Dendritic cell treated with granulocyte-macrophage colony-stimulating factor and Interleukin-4, amounts not matched to agents 40 ng/mL and 50 ng/mL, for 4 days (primary cell): ENCODE data around the gene RNF220.

Experiments used
- H3K27ac Mint-ChIP-seq: one replicate; pipeline ENCODE4 v1.8.0; 2022; ENCODE audit warnings: mild to moderate bottlenecking, mixed read lengths
- H3K27me3 Mint-ChIP-seq: one replicate; pipeline ENCODE4 v1.8.0; 2022; ENCODE audit warnings: mild to moderate bottlenecking, mixed read lengths
- H3K36me3 Mint-ChIP-seq: one replicate; pipeline ENCODE4 v1.8.0; 2022; ENCODE audit warnings: low read depth, mixed read lengths
- H3K4me1 Mint-ChIP-seq: one replicate; pipeline ENCODE4 v1.8.0; 2022; ENCODE audit warnings: low read depth, mixed read lengths
- H3K4me3 Mint-ChIP-seq: one replicate; pipeline ENCODE4 v1.8.0; 2022; ENCODE audit warnings: mild to moderate bottlenecking, moderate library complexity, mixed read lengths
- H3K9me3 Mint-ChIP-seq: one replicate; pipeline ENCODE4 v1.8.0; 2022; ENCODE audit warnings: mixed read lengths
- intact Hi-C: fragments of 100-400 bp; cut with micrococcal nuclease; formaldehyde crosslinking; loops from one replicate; pipeline ENCODE4 v1.15.0; 2022

RNF220 gene

DNA sequence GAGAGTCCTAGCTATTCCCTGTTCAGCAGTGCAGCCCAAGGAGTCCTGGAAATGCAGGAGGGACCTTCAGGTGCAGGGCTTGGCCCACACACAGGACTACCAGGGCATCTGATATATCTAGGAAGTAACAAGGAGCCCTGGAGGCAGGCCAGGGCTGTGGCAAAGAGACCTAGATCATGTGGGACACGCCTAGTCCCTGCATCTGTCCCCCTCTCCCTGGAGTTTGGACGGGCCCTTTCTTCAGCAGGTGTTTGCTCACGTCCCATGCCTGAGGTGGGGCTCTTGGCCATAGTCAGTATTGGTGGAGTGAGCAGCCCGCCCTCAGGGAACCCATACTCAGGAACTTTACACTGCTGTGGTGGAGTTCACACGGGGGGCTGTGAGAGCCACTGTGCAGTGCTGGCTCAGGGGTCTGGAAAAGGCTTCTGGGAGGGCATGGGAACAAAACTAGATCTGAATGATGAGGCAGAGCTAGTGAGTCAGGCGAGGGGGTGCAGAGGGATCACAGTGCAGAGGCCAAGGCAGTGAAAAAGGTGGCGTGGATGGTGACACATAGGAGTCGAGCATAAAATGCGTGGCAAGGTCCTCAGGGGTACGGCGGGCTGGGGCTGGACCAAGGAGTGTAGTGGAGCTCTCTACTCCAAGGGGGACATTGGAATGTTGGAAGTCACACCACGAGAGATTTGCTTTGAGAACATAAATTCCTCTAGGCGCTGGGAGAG is 243.6 kb downstream of the RNF220 start:
- H3K9me3 Mint-ChIP-seq: no peaks in the 10 kb centered on the region
- intact Hi-C loops: no loop called here
- no peak overlapping the region for H3K4me3 Mint-ChIP-seq
- H3K27ac Mint-ChIP-seq: no peak overlapping the region
- no peaks in the 10 kb centered on the region for H3K4me1 Mint-ChIP-seq
- peaks cover 96% of the 10 kb centered on the region for H3K36me3 Mint-ChIP-seq
- no peaks in the 10 kb centered on the region for H3K27me3 Mint-ChIP-seq

DNA sequence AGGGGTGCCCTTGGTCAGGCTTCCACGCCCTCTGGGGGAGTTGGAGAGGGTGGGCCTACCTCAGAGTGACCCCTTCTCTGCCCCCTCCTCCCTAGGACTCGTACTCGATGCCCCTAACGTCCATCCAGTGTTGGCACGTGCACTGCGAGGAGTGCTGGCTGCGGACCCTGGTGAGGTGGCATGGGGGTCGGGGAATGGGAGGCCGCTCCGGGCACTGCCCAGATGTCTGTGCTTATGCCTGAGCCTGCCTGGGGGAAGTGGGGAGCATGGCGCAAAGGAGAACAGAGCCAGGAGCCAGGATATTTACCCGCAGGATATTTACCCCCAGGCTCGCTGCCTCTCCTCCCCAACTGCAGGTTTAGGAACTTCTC is 244.7 kb downstream of the RNF220 start:
- peaks cover 94% of the 10 kb centered on the region for H3K36me3 Mint-ChIP-seq
- no peak overlapping the region for H3K27ac Mint-ChIP-seq
- H3K27me3 Mint-ChIP-seq: no peaks in the 10 kb centered on the region
- no peaks in the 10 kb centered on the region for H3K9me3 Mint-ChIP-seq
- no peak overlapping the region for H3K4me3 Mint-ChIP-seq
- no peaks in the 10 kb centered on the region for H3K4me1 Mint-ChIP-seq
- intact Hi-C loops: no loop called here

DNA sequence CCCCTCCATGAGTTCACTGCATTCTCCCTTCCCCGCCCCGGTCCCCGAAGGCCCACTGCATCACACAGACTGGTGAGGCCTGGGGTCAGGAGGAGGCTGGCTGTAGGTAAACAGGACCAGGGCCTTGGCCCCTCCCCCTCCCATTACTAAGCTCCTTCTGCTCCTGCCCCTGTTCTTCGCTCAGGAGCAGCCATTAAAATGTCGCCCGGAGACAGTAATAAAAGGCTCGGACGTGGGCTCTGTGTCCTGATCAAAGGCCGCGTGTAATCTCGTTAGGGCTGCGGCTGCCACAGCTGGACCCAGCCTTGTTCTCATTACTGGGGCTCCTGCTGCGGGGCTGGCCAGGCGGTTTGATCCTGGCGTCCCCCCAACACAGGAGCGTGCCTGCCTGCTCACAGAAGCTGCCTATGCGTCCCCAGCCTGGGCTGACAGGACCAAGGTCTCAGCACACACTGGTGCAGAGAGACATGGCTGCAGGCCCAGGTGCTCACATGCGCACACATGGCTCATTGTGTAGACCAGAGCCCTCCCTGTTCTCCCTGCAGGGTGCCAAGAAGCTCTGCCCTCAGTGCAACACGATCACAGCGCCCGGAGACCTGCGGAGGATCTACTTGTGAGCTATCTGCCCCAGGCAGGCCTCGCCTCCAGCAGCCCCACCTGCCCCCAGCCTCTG is 245.2 kb downstream of the RNF220 start:
- intact Hi-C loops: no loop called here
- peaks cover 92% of the 10 kb centered on the region for H3K36me3 Mint-ChIP-seq
- no peaks in the 10 kb centered on the region for H3K4me1 Mint-ChIP-seq
- no peak overlapping the region for H3K4me3 Mint-ChIP-seq
- no peak overlapping the region for H3K27ac Mint-ChIP-seq
- no peaks in the 10 kb centered on the region for H3K27me3 Mint-ChIP-seq
- H3K9me3 Mint-ChIP-seq: no peaks in the 10 kb centered on the region

DNA sequence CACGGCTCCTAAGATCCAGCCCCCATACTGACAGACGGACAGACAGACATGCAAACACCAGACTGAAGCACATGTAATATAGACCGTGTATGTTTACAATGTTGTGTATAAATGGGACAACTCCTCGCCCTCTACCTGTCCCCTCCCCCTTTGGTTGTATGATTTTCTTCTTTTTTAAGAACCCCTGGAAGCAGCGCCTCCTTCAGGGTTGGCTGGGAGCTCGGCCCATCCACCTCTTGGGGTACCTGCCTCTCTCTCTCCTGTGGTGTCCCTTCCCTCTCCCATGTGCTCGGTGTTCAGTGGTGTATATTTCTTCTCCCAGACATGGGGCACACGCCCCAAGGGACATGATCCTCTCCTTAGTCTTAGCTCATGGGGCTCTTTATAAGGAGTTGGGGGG is 246.0 kb downstream of the RNF220 start:
- H3K36me3 Mint-ChIP-seq: peaks cover 84% of the 10 kb centered on the region

DNA sequence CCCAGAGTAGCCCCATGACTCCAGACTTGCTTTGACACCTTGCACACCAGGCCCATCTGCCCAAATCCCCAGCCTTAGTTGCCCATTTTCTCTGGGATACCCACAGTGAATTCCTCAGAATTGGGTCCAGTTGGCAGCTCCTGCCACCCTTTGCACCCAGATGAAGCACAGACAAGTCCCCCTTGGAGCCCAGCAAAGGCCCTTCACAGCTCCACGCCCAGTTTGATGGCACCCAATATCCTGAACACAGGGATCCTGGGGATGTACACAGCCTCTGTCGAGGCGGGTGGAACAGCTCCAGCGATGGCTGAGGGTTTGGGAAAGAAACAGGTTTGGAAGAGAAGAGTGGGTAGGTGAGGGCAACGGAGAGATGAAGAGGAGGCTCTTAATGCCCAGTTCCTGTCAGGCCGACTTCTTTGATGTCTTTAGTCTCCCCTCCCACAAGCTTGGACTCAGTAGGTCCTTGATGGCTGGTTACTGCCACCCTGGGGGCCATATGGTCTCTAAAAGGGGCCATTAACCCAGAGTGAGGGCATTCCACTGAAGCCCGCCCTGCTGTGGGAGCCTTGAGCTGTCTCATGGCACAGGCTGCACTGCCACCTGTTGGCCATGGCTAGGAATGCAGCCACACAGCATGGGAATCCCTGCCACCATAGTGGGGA is 247.5 kb downstream of the RNF220 start:
- Mint-ChIP-seq H3K27me3 (no peaks in the 10 kb centered on the region), H3K36me3 (peaks cover 80% of the 10 kb centered on the region), H3K27ac (no peak overlapping the region), H3K4me3 (no peak overlapping the region), H3K9me3 (no peaks in the 10 kb centered on the region), H3K4me1 (no peaks in the 10 kb centered on the region)
- intact Hi-C loops: no loop called here

More for the DNA sequence above, 246.0 kb downstream of the RNF220 start:
- Mint-ChIP-seq H3K4me3 (no peak overlapping the region), H3K4me1 (no peaks in the 10 kb centered on the region), H3K27me3 (no peaks in the 10 kb centered on the region), H3K27ac (no peak overlapping the region), H3K9me3 (no peaks in the 10 kb centered on the region)
- intact Hi-C loops: no loop called here

DNA sequence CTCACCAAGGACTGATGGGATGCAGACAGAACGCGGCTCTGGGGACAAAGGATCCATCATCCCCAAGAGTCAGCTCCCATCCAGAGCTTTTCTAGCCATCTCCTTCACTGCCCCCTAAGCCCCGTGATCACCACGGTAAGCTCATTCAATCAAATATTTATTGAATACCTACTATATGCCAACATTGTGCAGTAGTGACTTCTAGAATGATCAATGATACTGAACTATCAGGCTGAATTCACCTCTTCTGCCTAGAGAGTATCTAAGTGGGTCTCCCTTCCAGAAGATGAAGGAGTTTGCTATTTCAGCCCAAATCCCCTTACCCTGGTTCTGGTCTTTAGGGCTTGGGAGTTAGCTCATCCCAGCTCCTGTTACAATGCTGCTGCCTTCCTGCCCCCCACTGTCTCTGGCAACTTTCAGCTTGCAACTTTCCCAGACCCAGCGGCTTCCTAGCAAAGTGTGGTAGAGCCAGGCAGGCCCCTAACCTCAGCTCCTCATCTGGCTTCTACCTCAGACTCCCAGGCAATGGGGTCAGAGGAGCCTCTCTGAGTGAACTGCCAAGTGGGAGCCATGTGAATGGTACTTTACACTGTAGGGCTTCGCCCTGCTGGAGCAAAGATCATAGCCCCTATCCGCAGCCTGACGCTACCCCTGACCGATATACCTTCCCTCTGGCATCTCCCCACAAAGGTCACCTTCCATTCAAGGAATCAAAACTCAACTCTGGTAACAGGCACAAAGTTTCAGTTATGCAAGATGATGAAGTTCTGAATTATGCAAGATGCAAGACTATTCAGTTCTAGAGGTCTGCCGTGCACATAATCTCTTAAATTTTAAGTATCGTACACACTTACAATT is 248.3 kb downstream of the RNF220 start:
- H3K4me1 Mint-ChIP-seq: no peaks in the 10 kb centered on the region
- intact Hi-C loops: no loop called here
- peaks cover 80% of the 10 kb centered on the region for H3K36me3 Mint-ChIP-seq
- no peaks in the 10 kb centered on the region for H3K9me3 Mint-ChIP-seq
- H3K27me3 Mint-ChIP-seq: no peaks in the 10 kb centered on the region
- no peak overlapping the region for H3K27ac Mint-ChIP-seq
- H3K4me3 Mint-ChIP-seq: no peak overlapping the region

DNA sequence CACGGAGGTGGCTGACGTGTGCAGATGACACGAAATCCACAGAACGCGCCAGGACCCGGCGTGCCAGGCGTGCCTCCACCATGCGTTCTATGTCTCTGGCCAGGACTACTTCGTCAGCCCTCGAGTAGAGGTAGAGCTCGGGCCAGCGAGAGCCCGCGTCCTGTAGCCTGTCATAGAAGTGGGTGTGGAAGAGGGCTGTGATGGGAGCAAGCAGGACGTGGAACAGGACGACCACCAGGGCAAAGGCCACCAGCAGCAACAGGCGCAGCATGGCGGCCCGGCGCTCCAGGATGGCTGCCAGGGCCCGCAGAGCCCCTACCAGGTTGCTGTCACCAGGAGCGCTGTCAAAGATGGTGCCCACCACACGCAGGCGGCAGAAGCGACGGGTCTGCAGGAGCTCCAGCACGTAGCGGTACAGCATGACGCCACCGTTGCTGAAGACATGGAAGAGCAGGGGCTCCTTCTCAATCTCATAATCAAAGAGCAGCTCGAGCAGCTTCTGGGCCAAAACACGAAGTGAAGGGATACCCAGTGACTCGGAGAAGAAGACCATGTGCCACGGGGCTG is 249.6 kb downstream of the RNF220 start:
- Mint-ChIP-seq H3K9me3 (no peaks in the 10 kb centered on the region), H3K4me3 (no peak overlapping the region), H3K4me1 (no peaks in the 10 kb centered on the region), H3K27me3 (no peaks in the 10 kb centered on the region), H3K27ac (no peak overlapping the region), H3K36me3 (peaks cover 79% of the 10 kb centered on the region)
- intact Hi-C loops: no loop called here

DNA sequence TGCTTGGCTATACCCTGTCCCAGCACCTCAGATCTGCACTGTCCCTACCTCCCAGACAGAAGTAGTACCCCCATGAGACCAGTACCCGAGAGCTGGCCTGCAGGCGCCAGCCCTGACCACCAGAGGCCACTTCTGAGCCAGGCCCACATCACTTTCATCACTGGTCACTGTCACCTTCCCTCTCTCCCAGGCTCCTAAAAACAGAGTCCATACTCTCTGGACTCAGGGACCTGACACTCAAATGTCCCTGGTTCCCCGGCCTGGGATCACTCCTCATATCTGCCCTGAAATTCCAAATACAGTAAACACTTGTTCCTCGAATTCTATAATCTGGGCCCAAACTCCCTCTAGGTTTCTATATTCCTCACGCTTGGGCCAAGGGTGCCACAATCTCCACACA is 250.6 kb downstream of the RNF220 start:
- H3K4me3 Mint-ChIP-seq: no peak overlapping the region
- no peaks in the 10 kb centered on the region for H3K9me3 Mint-ChIP-seq
- H3K27me3 Mint-ChIP-seq: no peaks in the 10 kb centered on the region
- peaks cover 70% of the 10 kb centered on the region for H3K36me3 Mint-ChIP-seq
- H3K27ac Mint-ChIP-seq: no peak overlapping the region
- no peaks in the 10 kb centered on the region for H3K4me1 Mint-ChIP-seq
- intact Hi-C loops: no loop called here

DNA sequence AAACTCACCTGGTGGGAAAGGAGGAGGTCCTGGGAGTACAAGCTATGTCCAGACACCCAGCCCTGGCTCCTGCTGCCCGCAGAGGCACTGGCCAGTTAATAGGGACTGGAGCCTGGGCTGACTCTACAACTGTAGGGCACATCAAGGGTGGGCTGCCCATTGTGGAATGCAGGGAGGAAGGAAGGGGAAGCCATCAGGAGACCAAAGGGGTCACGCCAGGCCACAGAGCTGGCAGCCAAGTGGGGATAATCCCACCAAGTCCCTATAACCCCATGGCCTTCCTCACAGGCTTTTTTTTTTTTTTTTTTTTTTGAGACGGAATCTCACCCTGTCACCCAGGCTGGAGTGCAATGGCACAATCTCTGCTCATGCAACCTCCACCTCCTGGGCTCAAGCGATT is 254.5 kb downstream of the RNF220 start:
- Mint-ChIP-seq H3K27me3 (peaks cover 1% of the 10 kb centered on the region), H3K36me3 (peaks cover 36% of the 10 kb centered on the region), H3K4me3 (no peak overlapping the region), H3K9me3 (no peaks in the 10 kb centered on the region), H3K27ac (no peak overlapping the region), H3K4me1 (peaks cover 3% of the 10 kb centered on the region)
- intact Hi-C loops: no loop called here

DNA sequence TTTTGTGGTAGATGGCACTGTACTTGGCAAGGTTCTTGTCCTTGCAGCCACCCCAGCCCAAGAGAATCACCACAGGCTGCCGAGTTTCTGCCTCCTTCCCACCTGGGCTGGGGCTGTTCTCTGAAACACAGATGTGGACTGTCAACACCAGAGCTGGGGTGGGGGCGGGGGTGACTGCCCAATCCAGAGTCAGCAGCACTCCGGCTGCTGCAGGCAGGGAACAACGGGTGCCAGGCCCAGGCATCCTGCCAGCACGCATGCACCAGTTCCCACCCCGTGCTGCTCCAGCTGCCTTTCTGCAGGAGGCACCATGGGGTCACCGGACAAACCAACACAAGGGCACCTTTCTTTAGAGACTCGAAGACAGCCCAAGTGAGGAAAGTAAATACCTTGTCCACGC is 255.1 kb downstream of the RNF220 start:
- no peaks in the 10 kb centered on the region for H3K9me3 Mint-ChIP-seq
- peaks cover 9% of the 10 kb centered on the region for H3K4me1 Mint-ChIP-seq
- intact Hi-C loops: no loop called here

DNA sequence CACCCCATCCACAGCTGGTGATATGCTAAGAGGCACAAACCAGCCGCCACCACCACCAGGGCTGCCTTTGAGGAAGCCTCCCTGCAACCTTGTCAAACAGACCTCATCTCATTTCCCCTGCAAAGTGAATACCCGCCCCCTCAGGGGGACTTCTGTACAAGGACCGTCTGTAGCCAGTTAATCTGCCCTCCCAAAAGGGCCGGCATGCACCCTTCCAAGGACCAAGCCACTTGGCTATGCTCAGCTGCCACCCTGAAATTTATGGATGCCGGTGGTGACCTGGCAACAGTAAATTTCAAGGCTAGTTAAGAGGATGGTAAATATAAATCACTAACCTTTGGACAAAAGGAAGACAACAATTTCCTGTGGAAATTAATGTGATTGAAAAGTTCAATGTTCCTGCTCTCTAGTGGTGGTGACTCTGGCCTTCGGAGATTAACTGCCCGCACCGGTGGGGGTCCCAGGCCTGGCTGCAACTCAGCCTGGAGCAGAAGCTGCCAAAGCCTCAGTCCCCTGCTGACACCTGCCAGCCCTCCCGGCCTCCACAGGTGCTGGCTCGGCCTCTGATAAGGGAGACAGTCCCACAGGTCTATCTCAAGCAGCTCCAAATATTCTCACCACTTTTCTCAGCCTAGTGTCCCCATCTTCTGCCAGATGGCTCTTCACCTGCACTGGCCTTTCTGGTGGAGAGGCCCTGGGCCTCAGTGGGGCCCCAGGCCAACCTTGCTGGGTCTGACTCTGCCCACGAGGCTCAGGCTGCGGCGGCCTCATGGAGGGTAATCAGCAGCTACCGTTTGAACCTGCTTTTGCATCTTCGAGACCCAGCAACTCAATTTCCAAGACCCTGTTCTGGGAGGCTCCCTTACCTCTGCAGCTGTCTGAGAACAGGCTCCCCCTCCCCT is 257.0 kb downstream of the RNF220 start:
- intact Hi-C loops: no loop called here
- Mint-ChIP-seq H3K27ac (no peak overlapping the region), H3K36me3 (peaks cover 26% of the 10 kb centered on the region), H3K4me3 (no peak overlapping the region), H3K9me3 (no peaks in the 10 kb centered on the region), H3K4me1 (peaks cover 12% of the 10 kb centered on the region), H3K27me3 (peaks cover 1% of the 10 kb centered on the region)

More for the DNA sequence above, 255.1 kb downstream of the RNF220 start:
- H3K27me3 Mint-ChIP-seq: peaks cover 1% of the 10 kb centered on the region
- H3K27ac Mint-ChIP-seq: no peak overlapping the region
- H3K36me3 Mint-ChIP-seq: peaks cover 31% of the 10 kb centered on the region
- no peak overlapping the region for H3K4me3 Mint-ChIP-seq

DNA sequence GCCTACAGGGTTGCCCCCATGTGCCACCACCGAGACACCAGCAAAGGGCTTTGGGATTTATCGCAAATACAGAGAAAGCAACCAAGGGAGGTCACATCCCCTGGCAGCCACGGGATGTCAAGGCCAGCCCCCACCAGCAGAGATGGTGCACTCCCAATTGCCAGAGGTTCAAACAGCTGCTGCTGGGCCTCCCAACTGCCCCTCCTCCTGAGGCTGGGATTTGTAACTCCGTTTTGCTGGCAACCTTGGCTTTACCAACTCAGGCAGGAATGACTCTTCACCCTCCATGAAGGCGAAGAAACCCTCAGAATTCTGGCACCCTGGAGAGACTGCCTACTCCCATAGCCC is 257.6 kb downstream of the RNF220 start:
- H3K4me1 Mint-ChIP-seq: peaks cover 12% of the 10 kb centered on the region
- intact Hi-C loops: no loop called here
- H3K27me3 Mint-ChIP-seq: peaks cover 1% of the 10 kb centered on the region
- no peaks in the 10 kb centered on the region for H3K9me3 Mint-ChIP-seq
- H3K36me3 Mint-ChIP-seq: peaks cover 19% of the 10 kb centered on the region
- H3K4me3 Mint-ChIP-seq: no peak overlapping the region
- H3K27ac Mint-ChIP-seq: no peak overlapping the region

DNA sequence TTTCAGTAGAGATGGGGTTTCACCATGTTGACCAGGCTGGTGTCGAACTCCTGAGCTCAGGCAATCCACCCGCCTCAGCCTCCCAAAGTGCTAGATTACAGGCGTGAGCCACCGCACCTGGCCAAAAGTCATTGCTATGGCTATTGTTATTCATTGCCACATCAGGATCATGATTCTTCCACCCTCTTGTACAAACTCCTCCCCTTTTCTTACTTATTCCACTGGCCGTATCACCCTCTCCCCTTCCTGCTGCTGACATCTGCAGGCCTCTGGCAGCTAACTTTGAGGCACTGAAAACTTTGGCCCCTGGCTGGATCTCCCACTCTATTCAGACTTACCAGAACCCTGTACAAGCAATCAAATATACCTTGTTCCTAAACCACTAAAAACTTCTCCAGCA is 258.4 kb downstream of the RNF220 start:
- H3K36me3 Mint-ChIP-seq: peaks cover 12% of the 10 kb centered on the region
- no peak overlapping the region for H3K4me3 Mint-ChIP-seq
- no peaks in the 10 kb centered on the region for H3K9me3 Mint-ChIP-seq
- no peak overlapping the region for H3K27ac Mint-ChIP-seq
- intact Hi-C loops: no loop called here
- peaks cover 12% of the 10 kb centered on the region for H3K4me1 Mint-ChIP-seq
- H3K27me3 Mint-ChIP-seq: peaks cover 1% of the 10 kb centered on the region
